Measurements from ENCODE around the gene CCDC57.

Gene CCDC57

DNA sequence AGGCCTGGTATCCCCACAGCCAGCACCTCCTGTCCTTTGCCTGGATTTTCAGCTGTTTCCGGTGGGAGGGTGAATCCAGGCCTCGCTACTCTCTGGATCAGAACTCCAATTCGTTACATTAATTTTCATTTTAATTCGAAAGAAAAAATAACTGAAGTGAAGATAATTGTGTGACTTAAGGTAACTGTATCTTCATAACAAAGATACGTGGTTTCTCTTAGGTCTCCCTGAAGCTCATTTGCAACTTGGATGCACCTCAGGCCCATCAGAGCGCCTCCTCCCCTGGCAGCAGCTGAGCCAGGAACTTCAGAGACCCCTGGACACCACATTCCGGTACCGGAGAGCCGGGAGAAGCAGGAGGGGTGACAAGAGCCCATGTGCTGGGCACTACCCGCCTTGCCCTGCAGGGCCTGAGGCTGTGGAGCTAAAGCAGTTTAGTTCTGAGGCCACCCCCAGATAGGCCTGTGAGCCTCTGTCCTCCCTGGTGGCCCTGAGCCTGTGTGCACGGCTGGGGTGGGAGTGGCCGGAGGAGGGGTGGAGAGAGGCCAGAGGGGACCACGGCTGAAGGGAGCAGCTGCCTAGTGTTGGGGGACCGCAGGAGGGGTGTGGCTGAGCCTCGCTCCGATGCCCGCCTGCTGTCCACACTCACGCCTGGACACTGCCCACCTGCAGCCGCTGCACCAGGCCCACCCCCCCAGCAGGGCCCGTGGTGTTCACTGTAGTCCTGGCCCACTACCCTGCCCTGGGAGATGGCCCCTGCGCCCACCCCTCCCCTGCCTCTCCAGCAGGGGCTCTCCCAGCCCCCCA is 135.7 kb downstream of the CCDC57 start:
- no peak for DNase-seq

- no peak for DNase-seq
Measured at GRCh38 chr17:82076018-82076784, 136.4 kb downstream of the CCDC57 start.

GRCh38 chr17:82073446-82073845 is 139.2 kb downstream of the CCDC57 start:
- DNase-seq = no peak

DNA sequence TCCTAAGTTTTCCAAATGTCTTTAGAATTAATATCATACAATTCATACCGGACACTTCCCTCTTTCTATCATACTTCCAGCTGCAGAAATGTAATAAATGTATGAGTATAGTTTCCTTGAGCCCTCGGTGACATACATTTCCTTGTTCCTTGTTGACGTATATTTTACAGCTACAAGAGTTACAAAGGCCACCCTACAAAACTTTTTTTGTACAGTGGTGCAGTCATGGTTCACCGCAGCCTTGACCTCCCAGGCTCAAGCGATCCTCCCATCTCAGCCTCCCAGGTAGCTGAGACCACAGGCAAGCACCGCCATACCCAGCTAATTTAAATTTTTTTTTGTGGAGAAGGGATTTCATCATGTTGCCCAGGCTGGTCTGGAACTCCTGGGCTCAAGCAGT is 139.8 kb downstream of the CCDC57 start:
- no peak for DNase-seq

DNA sequence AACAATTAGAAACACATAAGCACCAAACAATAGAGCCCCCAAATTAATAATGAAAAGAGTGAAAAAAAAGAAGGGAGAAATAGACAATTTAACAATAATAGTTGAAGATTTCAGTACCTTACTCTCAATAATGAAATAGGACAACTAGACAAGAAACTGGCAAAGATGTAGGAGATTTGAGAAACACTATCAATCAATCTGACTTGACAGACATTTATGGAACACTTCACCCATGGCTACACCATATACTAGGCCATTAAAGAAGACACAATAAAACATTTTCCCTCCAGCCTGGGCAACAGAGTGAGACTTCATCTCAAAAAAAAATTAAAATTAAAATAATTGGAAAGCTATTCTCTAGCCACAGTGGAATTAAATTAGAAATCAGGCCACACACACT is 142.0 kb downstream of the CCDC57 start:
- no peak for DNase-seq

GRCh38 chr17:82065638-82066303 is 146.9 kb downstream of the CCDC57 start, which contains the start of gene DUS1L:
DUS1L (minus strand) TSS chr17:82065804; CDS start chr17:82065059, 745 bp downstream.
- no peak for DNase-seq

- DNase-seq = no peak
Measured at GRCh38 chr17:82065193-82065637, 147.4 kb downstream of the CCDC57 start.

DNA sequence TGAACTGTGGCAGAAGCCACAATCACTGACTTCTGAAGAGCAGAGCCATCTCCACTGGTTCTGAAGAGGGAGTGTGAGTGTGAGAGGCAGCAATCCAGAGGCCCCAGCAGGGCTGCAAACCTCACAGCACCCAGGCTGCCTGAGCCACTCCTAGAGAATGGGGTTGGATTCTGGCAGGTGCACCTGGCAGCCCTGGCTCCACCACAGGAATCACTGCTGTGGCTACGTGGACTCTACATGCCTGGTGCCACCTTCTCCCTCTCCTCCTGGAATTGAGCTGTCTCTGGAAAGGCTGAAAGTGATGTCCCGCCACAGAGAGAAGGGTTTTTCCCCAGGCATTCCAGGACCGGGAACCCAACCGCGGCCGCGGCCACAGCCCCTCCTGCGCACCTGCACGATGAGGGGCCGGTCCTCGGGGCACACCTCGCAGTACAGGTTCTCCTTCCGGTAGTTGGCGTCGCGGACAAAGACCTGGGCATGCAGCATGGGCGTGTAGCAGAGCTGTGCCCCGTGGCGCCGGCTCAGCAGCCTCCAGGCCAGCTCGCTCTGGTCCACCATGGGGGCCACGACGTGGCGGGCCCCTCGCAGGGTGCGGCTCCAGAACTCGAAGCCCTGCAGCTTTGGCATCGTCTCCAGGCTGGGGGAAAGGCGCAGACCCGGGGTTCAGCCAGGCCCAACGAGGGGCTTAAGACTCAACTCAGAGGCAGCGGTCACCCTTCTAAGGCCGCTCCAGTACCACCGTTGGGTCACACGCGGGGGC is 148.0 kb downstream of the CCDC57 start:
- DNase-seq = no peak

DNA sequence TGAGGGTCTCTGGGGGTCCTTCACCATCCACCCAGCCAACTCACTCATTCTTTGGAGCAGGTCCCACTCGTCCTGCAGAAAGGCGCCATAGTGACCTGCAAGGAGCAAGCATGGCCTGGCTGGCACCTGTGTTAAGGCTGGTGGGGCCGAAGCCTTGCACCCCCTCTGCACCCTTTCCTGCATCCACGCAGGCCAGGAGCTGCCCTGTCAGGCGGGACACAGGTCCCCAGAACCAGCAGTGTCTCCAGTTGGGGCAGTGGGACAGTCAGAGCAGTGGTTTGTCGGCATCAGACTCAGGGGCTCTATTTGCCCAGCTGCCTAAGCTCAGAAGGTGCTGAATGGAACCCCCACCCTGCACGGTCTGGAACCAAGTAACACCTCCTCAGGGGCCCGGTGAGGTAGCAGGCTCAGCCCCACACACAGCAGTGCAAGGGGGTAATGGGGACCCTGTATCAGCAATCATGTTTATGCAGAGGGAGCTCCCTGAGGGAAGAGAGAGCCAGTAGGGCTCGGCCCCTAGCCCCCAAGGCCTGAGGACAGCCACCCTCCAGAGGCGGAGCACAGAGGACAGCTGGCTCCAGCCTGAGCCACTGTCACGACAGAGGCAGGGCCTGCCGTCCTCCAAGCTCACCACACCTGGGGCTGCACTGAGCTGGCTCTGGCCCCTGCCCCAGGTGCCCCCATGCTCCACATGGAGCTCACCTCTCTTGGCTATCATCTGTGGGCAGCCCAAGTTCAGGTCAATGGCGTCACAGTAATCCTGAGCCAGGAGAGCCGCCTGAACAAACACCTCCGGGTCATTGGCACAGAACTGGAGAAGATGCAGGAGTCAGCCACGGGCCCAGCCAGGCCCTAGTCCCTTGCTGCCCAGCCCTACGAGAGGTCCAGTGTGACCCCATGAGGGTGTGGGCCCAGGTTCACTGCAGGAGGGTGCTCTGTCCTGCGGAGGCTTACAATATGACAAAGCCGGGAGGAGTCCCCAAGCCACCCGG is 148.9 kb downstream of the CCDC57 start:
- DNase-seq = no peak

DNA sequence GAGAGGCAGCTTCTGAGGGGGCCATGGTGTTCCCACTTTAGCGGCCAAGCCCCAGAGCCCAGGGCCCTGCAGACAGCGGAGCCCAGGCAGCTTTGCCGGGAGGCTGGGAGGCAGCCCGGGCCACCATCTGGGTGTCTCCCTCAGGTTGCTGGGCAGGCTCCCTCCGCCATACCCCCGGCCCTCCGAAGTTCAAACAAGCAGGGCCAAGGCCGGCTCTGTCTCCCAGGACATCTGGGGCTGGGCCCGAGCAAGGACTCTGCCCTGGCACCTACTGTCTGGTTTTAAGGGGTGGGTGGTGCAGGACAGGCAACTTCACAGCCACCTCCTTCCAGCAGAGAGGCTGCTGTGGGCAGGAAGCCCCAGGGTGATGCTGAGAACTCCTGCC is 149.7 kb downstream of the CCDC57 start:
- DNase-seq = no peak

- DNase-seq = no peak
Measured at GRCh38 chr17:82062076-82062983, 150.3 kb downstream of the CCDC57 start.

DNA sequence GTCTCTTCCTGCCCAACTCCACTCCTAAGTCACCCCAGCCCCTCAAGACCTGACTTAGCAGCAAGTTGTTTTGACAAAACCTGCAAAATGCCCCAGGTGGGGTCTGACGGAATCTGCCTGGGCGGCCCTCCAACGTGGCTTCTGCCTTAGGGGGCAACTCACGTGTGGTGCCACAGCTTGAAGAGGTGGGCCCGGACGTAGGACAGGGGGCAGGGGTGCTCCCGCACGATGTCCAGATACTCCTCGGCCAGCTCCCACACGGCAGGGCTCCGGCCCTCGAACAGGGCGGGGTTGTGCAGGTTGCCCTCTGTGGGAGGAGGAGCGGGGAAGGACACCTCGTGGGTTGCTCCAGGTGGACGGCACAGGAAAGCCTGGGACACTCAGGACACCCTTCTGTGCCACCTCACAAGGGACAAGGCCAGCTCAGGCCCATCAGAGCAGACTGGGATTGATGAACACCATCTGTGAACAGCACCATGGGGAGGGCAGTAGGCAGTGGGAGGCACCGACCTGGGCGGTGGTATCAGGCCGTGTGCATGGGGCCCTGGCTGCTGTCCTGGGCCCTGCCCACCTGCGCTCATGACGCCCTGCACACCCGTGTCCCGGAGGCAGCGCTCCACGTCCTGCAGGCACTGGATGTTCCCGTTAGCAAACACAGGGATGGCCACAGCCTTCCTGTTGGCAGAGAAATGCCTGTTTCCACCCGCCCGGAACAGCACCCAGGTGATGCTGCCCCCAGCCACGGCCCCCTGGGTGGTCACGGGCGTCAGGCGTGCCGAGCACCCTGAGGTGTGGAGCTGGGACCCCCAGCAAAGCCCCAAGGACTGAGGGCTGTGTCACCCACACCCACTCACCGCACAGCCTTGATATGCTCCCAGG is 151.4 kb downstream of the CCDC57 start:
- no peak for DNase-seq

DNA sequence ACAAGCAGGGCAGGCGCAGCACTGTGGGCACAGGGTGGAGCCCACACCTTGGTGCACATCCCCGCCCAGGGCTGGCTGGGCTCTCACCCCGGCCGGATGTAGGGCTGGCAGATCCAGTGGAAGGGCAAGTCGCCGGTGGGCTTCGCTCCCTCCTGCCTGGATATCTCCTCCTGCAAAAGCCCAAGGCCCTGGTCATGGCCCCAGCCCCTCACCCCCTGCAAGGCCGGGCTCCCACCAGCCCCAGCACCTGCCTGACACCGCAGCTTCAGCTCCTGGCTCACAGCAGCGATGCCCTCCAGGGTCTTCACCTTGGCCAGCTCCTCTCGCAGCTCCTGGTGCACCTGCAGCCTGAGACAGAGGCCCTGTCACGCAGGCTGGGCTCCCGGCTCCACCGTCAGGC is 152.0 kb downstream of the CCDC57 start:
- DNase-seq = no peak

- no peak for DNase-seq
Measured at GRCh38 chr17:82060001-82060380, 152.7 kb downstream of the CCDC57 start.

- no peak for DNase-seq
Measured at GRCh38 chr17:82059272-82060000, 153.2 kb downstream of the CCDC57 start.

DNA sequence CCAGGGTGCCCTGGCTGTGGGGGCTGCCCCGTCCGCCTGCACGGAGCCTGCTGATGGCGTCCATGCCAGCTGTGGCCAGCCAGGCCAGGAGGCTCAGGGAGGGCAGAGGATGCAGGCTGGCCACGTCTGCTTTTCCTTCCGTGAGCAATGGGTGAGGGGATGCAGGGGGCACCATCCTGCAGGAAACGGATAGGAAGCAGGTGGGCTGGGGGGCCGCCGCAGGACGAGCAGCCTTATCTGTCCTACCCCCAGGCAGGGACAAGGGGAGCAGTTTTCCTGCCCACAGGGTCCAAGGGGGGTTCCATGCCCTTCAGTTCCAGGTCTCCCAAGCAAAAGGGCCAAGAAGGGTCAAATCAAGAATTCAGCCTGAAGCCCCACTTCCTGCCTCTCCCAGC is 153.8 kb downstream of the CCDC57 start:
- no peak for DNase-seq

- DNase-seq = no peak
Measured at GRCh38 chr17:82058230-82058854, 154.3 kb downstream of the CCDC57 start.

Measured in islet precursor cell (in vitro differentiated cells).